ENCODE data around the gene H2BK1. TPM values are rescaled to one million over a fixed set of nuclear protein-coding genes. Genes with fewer than 3 reads are reported as not detected.

Gene H2BK1
- total and polyA plus RNA-seq, 10 donors = 0.24 TPM; not detected in 9

- TF ChIP-seq CTCF (IDR thresholded peaks at IDR 0.05 in 8 of 11, conservative IDR thresholded peaks at IDR 0.05 in 3 of 11) (no peak), POLR2A (IDR thresholded peaks at IDR 0.05) (no peak), POLR2AphosphoS5 (IDR thresholded peaks at IDR 0.05) (no peak)
- no peak overlapping the region for H3K4me3 ChIP-seq
These were observed 30.2 kb upstream of the H2BK1 start for GRCh38 chr7:151240536-151240935.

GRCh38 chr7:151239837-151240459 lies 29.7 kb upstream of the H2BK1 start:
- Histone ChIP-seq H3K9me3 (no peaks in the 10 kb centered on the region), H3K4me1 (peaks cover 15 to 42% (median 29%) of the 10 kb centered on the region in 6 donors), H3K27ac (no peak overlapping the region), H3K36me3 (peaks cover 0 to 74% (median 50%) of the 10 kb centered on the region in 6 donors), H3K27me3 (replicated peaks in 1 of 7) (peaks cover 0 to 14% (median 6%) of the 10 kb centered on the region in 7 donors), H3K4me3 (no peak overlapping the region)
- WGBS, 5 donors = 78 to 85% (median 82%) methylated on average over 11 of the region's 11 CpGs
- peak; percentile 49 for DNase-seq
- TF ChIP-seq POLR2A (IDR thresholded peaks at IDR 0.05) (no peak), POLR2AphosphoS5 (IDR thresholded peaks at IDR 0.05) (peak in 1 of 3 donors; percentile 55)
- intact Hi-C loops (cut with DNase I; ENCODE audit: low total_unique reads) = loop anchor here (10.0 kb wide), 1 partner anchor 65 kb away; no protein-coding TSS in a partner anchor

More at GRCh38 chr7:151240536-151240935, 30.2 kb upstream of the H2BK1 start:
- Histone ChIP-seq H3K4me1 (peaks cover 21 to 42% (median 30%) of the 10 kb centered on the region in 6 donors), H3K9me3 (no peaks in the 10 kb centered on the region), H3K27me3 (replicated peaks in 1 of 7) (peaks cover 0 to 20% (median 10%) of the 10 kb centered on the region in 7 donors), H3K36me3 (peaks cover 0 to 68% (median 45%) of the 10 kb centered on the region in 6 donors), H3K27ac (no peak overlapping the region)
- DNase-seq = peak; percentile 60
- 78 to 95% (median 90%) methylated on average over 4 of the region's 4 CpGs for WGBS, 5 donors
- intact Hi-C loops (cut with DNase I; ENCODE audit: low total_unique reads) = loop anchor here (10.0 kb wide), 1 partner anchor 64 kb away; no protein-coding TSS in a partner anchor

- H3K27me3 ChIP-seq (replicated peaks in 1 of 7) = peaks cover 0 to 6% (median 0%) of the 10 kb centered on the region in 7 donors
- intact Hi-C loops (cut with DNase I; ENCODE audit: low total_unique reads) = no loop called here
- WGBS, 5 donors = 84 to 91% (median 87%) methylated on average over 20 to 25 of the region's 25 CpGs
- peaks cover 0 to 81% (median 52%) of the 10 kb centered on the region in 6 donors for H3K36me3 ChIP-seq
- H3K4me1 ChIP-seq = peaks cover 8 to 42% (median 26%) of the 10 kb centered on the region in 6 donors
- no peak overlapping the region for H3K27ac ChIP-seq
- no peaks in the 10 kb centered on the region for H3K9me3 ChIP-seq
- TF ChIP-seq CTCF (IDR thresholded peaks at IDR 0.05 in 8 of 11, conservative IDR thresholded peaks at IDR 0.05 in 3 of 11) (no peak), POLR2AphosphoS5 (IDR thresholded peaks at IDR 0.05) (peak in 1 of 3 donors; percentile 11)
- H3K4me3 ChIP-seq = no peak overlapping the region
- peak; percentile 65 for DNase-seq
These were observed 28.9 kb upstream of the H2BK1 start for GRCh38 chr7:151238924-151239836.

GRCh38 chr7:151238190-151238810 lies 28.0 kb upstream of the H2BK1 start:
- intact Hi-C loops (cut with DNase I; ENCODE audit: low total_unique reads) = no loop called here

More at GRCh38 chr7:151238190-151238810, 28.0 kb upstream of the H2BK1 start:
- DNase-seq = peak; percentile 71
- Histone ChIP-seq H3K9me3 (no peaks in the 10 kb centered on the region), H3K4me1 (peaks cover 10 to 42% (median 26%) of the 10 kb centered on the region in 6 donors), H3K36me3 (peaks cover 0 to 85% (median 52%) of the 10 kb centered on the region in 6 donors), H3K4me3 (no peak overlapping the region), H3K27ac (no peak overlapping the region), H3K27me3 (replicated peaks in 1 of 7) (no peaks in the 10 kb centered on the region)
- 66 to 80% (median 76%) methylated on average over 11 to 17 of the region's 17 CpGs for WGBS, 5 donors
- TF ChIP-seq POLR2AphosphoS5 (IDR thresholded peaks at IDR 0.05) (no peak), CTCF (IDR thresholded peaks at IDR 0.05 in 8 of 11, conservative IDR thresholded peaks at IDR 0.05 in 3 of 11) (no peak), POLR2A (IDR thresholded peaks at IDR 0.05) (no peak)

All from spleen (tissue), 11 donors.